Omental fat pad (tissue), 4 donors: ENCODE results near the gene PLEKHG7. TPM values are rescaled to one million over a fixed set of nuclear protein-coding genes. Genes with fewer than 3 reads are reported as not detected.

Source experiments
- ATAC-seq: fragments of 150-250 bp; one replicate; pipeline ENCODE4 v1.9.1; 2016; ENCODE audit warnings: mild to moderate bottlenecking, moderate library complexity; ENCODE audit not compliant: low FRiP score
- DNase-seq: peaks from one replicate; pipeline ENCODE4 v3.0.0-alpha.2; 2019; ENCODE audit warnings: low spot score
- CTCF ChIP-seq, 3 donors: fragments of 450-650 bp; IDR thresholded peaks; one replicate each; pipeline ENCODE4 v1.5.1; 2016 to 2017; ENCODE audit warnings: antibody characterized with exemption in 3 of 3, mild to moderate bottlenecking in 3 of 3, moderate library complexity in 2 of 3
- total RNA-seq, 4 donors: library from RNA; depleted of rRNA; stranded (reverse); fragments of >200 nt; gene quantifications; one replicate each; pipeline ENCODE4 v1.1.0, GENCODE V29; 2016

PLEKHG7 gene
- total RNA-seq, 4 donors from 2014 or later: 0.12 TPM; not detected in 3

- ATAC-seq (no peak), DNase-seq (no peak)
- no peak for TF ChIP-seq CTCF (IDR thresholded peaks at IDR 0.05)
Observed at GRCh38 chr12:92690601-92691000, 12.2 kb upstream of the PLEKHG7 start.

DNA sequence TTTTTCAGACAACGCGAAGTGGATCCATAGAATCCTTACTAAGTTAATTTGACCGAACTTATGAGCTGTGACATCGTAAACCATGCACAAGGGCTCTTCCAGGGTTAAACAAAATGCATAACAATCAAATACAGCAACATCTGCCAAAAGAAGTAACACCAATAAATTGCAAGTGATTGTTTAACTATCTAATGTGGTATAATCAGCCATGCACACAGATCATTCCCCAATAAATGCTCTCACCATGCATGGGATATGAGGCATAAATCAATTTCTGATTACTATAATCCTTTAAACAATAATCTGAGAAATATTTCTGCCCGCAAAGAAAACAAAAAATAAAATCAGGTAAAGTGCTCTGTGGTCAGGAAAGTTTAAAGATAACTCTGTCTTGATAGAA is 7.7 kb upstream of the PLEKHG7 start:
- no peak for TF ChIP-seq CTCF (IDR thresholded peaks at IDR 0.05)
- no peak for DNase-seq
- no peak for ATAC-seq

DNA sequence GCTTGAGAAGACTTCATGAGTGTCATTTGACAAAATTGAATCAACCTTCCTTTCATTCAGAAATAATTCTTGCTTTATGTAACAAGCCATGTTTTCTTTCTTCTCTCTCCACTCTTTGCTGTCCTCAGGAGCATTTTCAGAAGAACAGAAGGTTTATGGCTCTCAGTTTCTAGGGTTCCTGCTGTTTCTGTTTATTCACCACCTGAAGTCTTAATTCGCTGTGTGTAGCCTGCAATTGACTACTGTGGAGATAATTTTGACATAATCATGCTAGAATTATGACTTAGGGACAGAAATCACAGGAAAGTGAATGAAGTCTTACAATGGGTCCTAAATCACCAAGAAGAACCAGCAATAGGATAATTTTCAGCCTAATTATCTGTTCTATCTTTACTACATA is 7.2 kb upstream of the PLEKHG7 start:
- no peak for TF ChIP-seq CTCF (IDR thresholded peaks at IDR 0.05)
- DNase-seq: no peak
- ATAC-seq: no peak

DNA sequence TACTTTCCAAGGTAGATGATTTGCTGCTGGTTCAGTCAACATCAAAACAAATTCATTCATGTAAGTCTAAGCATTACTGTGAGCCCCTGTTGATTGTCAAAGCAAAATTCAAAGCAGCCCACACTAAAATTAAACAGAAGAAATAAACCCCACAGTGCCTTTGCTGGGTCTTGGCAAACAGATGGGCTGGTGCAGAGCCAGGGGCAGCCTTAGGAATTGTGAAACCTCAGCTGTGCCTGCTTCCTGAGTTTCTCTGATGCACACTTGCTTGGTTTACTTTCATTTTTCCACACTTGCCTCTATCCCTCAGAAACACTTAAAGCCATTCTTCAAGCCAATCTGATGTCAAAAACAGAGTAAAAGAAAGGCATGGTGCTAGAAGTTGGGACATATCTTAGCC is 6.6 kb upstream of the PLEKHG7 start:
- no peak for TF ChIP-seq CTCF (IDR thresholded peaks at IDR 0.05)
- peak; percentile 85 for ATAC-seq
- DNase-seq: no peak

DNA sequence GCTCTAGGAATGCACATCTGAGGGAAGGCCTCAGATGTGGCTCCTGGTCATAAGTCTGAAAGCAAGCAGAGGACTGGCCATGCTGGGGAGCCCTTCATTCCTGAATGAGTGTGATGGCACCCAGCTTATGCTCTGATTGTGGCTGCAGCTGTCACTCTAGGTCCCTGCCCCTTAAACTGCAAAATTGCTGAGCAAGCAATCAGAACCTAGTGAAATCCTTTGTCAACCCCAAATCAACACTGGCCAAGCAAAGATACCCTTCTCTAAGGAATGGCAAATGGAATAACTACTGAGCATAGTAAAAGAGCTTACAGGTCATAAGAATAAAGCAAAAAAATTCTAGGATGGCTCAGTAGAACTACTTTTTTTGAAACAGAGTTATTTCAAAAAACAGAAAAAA is 4.3 kb upstream of the PLEKHG7 start:
- no peak for TF ChIP-seq CTCF (IDR thresholded peaks at IDR 0.05)
- DNase-seq (no peak), ATAC-seq (no peak)

DNA sequence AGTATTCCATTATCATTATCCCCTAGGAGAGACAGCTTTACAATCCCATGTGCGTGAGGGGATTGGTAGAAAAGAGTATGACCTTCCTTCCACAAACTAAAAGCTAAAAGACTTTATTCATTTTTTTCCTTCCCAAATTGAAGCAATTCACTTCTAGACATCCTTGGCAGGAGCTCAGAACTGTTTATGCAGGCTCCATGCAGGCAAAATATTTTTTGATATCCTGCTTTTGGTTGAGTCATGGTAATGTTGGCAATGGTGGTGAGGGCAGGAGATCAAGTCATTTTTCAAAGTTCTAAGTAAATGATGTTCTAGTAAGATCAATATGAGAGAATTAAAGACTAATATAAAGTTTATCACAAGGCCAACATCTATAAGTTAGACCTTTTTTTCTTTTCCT is 1.3 kb upstream of the PLEKHG7 start:
- no peak for TF ChIP-seq CTCF (IDR thresholded peaks at IDR 0.05)
- no peak for ATAC-seq
- DNase-seq: no peak

DNA sequence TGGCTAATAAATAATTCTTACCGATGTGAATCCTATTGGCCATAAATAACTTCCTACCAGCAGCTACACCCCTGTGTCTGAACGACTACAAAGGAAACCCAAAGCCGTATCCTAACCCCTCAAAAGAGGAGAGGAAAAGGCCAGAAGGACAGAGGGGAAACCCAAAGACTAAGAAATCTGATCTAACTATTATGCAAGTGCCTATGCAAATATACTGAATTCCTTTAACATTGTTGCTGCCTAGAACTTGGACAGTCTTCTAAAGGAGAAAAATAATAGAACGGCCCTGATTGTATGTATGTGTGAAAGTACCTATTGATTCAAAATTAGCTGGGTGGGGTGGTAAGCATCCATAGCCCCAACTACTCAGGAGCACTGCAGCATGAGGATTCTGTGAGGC is 997 bp downstream of the PLEKHG7 start:
- ATAC-seq (no peak), DNase-seq (no peak)
- TF ChIP-seq CTCF (IDR thresholded peaks at IDR 0.05): no peak
